Right lobe of liver (tissue), 4 donors: ENCODE results near the gene ZNF709.
"Not testable (repeated sequence)": the region's sequence is repeated elsewhere in the genome, so short reads cannot be mapped to it uniquely, and the experiment has no call there.

Experiments used
- CTCF ChIP-seq, 4 donors: fragments of 200-600 bp in 3 of 4; fragments of 450-650 bp in 1 of 4; IDR thresholded peaks; one replicate each; pipeline versions ENCODE4 v1.5.1 to v1.8.0; 2016 to 2022; ENCODE audit warnings: antibody characterized with exemption in 4 of 4, mild to moderate bottlenecking in 2 of 4
- POLR2A ChIP-seq: fragments of 450-650 bp; IDR thresholded peaks from one replicate; pipeline ENCODE4 v1.6.1; 2017; ENCODE audit warnings: antibody characterized with exemption, mild to moderate bottlenecking
- donor health status: DM: no; HTN: no; CAD: no.
- donor health status: DM: no; HTN: no; CAD: no.
- donor health status: DM: no; HTN: yes; CAD: no.

- TF ChIP-seq CTCF (IDR thresholded peaks at IDR 0.05); POLR2A: not testable (repeated sequence)
These were observed 53.8 kb downstream of the ZNF709 start for GRCh38 chr19:12430726-12431299.
